CD4-positive, alpha-beta T cell treated with Interleukin-6 at 100 ng/mL for 8 hours (primary cell): Measurements from ENCODE around the gene GFRA3.
A peak's percentile ranks its signal among the peaks of the same experiment; 100 is the strongest.

ENCODE experiments used
- DNase-seq: peaks from one replicate; pipeline ENCODE4 v3.0.0-alpha.2; 2020; ENCODE audit warnings: mixed read lengths, low spot score

GFRA3 gene

GRCh38 chr5:138246334-138246733, 28.1 kb downstream of the GFRA3 start:
- DNase-seq, result no peak

- DNase-seq, result no peak
These were observed 28.7 kb downstream of the GFRA3 start for GRCh38 chr5:138245717-138246116.

GRCh38 chr5:138243794-138244193, 30.6 kb downstream of the GFRA3 start:
- DNase-seq, result no peak

GRCh38 chr5:138241688-138242571, 32.5 kb downstream of the GFRA3 start:
- no peak for DNase-seq

- DNase-seq, result no peak
These were observed 33.6 kb downstream of the GFRA3 start for GRCh38 chr5:138240650-138241385.

GRCh38 chr5:138238034-138238433, 36.4 kb downstream of the GFRA3 start:
- no peak for DNase-seq

- no peak for DNase-seq
These were observed 39.8 kb downstream of the GFRA3 start for GRCh38 chr5:138234651-138235050.

- DNase-seq, result no peak
These were observed 41.1 kb downstream of the GFRA3 start for GRCh38 chr5:138233280-138233679.

- no peak for DNase-seq
These were observed 43.3 kb downstream of the GFRA3 start for GRCh38 chr5:138230981-138231589.

GRCh38 chr5:138230261-138230660, 44.2 kb downstream of the GFRA3 start:
- no peak for DNase-seq

GRCh38 chr5:138229387-138229786, 45.0 kb downstream of the GFRA3 start:
- DNase-seq, result no peak

- no peak for DNase-seq
These were observed 47.5 kb downstream of the GFRA3 start for GRCh38 chr5:138226910-138227309.

- DNase-seq, result no peak
These were observed 49.7 kb downstream of the GFRA3 start for GRCh38 chr5:138224712-138225111.

GRCh38 chr5:138223532-138223931, 50.9 kb downstream of the GFRA3 start:
- no peak for DNase-seq

- no peak for DNase-seq
These were observed 57.6 kb downstream of the GFRA3 start for GRCh38 chr5:138216799-138217198.

- peak; percentile 92 for DNase-seq
These were observed 61.0 kb downstream of the GFRA3 start, which contains the start of gene CDC23 for GRCh38 chr5:138213161-138214029. CDC23 (minus strand) TSS chr5:138213323; CDS start chr5:138213312, 11 bp downstream.

GRCh38 chr5:138212828-138213160, 61.6 kb downstream of the GFRA3 start:
- DNase-seq, result no peak

- DNase-seq, result no peak
These were observed 63.4 kb downstream of the GFRA3 start for GRCh38 chr5:138210985-138211384.
